ENCODE measurements around the gene CTIF.

DNA sequence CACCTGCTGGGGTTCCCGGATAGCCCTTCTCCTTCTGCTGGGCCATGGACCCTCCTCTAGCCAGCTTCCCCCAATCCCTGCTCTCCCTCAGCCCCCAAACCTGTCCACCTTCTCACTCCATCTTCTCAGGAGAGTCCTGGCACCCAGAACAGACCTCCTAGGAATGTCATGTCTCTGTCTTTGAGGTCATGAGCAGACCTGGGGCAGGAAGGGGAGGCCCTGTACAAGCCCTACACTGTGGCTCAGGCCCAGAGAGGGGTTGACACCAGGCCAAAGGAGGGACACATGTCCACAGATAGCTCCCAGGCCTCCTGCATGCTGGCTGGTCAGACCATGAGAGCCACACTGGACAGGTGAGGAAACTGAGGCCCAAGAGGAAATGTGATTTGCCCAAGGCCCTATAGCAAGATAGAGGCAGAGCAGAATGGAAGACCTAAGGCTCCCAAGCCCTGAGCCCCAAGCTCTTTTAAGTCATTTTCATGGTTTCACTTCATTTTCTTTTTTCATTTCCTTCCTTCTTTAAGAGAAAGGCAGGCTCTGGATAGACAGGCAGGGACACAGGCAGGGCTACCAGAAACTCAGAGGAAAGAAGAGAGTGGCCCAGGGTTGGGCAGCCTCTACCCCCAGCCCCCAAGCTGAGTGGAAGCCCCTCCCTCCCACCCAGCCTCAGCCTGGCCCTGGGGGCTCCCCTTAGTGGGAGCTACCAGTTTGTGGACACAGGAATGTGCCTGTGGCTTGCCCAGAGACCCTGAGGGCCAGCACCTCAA, 252.2 kb downstream of the CTIF start:
- no peak for TF ChIP-seq SIN3A (IDR thresholded peaks at IDR 0.05; ENCODE audit: borderline replicate concordance, insufficient read depth, low read depth, low read length)
- no peak for TF ChIP-seq CTCF (IDR thresholded peaks at IDR 0.05)
- TF ChIP-seq POLR2AphosphoS5 (IDR thresholded peaks at IDR 0.05; ENCODE audit: low read depth, low read length), result no peak
- TF ChIP-seq TCF7L2 (IDR thresholded peaks at IDR 0.05; ENCODE audit: low read depth, low read length), result no peak
